ENCODE data around the gene PARD3B.
"Not testable (repeated sequence)": the region's sequence is repeated elsewhere in the genome, so short reads cannot be mapped to it uniquely, and the experiment has no call there.

Gene PARD3B

DNA sequence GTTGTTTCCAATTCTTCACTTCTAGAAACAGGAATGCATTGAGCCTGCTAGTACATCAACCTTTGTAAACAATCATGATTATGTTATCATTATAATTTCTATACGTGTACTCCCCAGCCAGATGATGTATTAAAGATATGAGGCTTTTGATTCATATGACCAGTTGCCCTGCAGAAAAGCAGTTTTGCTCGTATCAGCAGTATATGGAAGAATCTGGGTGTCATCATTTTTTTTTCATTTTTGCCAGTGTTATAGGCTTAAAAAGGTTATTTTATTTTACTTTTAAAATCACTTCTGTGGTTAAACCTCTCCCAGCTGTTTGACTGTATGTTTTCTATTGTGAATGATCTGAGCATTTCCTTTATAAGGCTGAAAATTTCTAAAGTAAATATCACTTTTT, 665.2 kb downstream of the PARD3B start:
- no peak for TF ChIP-seq CTCF (IDR thresholded peaks at IDR 0.05; ENCODE audit: insufficient read depth, low read depth, low read length, missing control alignments)
- no peak overlapping the region for H3K4me3 ChIP-seq (ENCODE audit: low read depth, low read length)
- DNase-seq (ENCODE audit: low read depth) = no peak

DNA sequence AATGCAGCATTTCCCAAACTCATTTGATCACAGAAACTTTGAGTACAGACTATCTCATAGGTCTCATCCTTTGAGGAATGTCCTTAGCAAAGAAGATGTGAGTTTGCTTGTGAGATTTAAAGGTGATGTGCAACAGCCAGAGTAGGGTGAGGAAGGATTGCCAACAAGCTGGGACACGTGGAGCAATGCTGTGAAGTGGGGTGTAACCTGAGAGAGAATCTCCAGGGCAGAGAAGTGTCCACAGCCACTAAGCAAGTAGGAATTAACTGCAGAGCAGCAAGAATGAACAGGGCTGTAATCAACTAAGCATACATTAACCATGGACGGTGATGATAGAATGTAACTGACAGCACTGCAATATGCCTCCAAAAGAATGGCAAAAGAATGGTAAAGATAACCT, 667.1 kb downstream of the PARD3B start:
- no peak overlapping the region for H3K4me3 ChIP-seq (ENCODE audit: low read depth, low read length)
- TF ChIP-seq CTCF (IDR thresholded peaks at IDR 0.05; ENCODE audit: insufficient read depth, low read depth, low read length, missing control alignments) = no peak
- no peak for DNase-seq (ENCODE audit: low read depth)

- DNase-seq (ENCODE audit: low read depth) = no peak
- TF ChIP-seq CTCF (IDR thresholded peaks at IDR 0.05; ENCODE audit: insufficient read depth, low read depth, low read length, missing control alignments) = no peak
- no peak overlapping the region for H3K4me3 ChIP-seq (ENCODE audit: low read depth, low read length)
Measured at GRCh38 chr2:205216092-205216491, 670.8 kb downstream of the PARD3B start.

DNA sequence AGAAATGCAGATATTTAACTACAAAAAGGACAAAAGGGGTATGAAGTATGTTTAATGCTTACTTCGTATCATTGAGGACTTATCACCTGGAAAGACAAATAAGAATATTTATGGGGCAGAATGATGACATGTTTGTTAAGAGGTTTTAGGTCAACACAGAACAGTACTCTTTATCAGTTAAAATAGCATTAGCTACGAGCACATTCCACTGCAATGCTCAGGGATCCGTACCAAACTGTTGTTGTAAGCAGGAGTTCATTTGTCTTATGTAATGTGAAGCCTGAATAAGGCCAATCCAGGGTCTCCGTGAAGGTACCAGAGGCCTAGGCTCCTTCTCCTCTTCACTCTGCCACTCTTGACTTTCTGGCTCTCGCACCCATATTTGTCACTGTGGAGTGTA, 671.3 kb downstream of the PARD3B start:
- H3K4me3 ChIP-seq (ENCODE audit: low read depth, low read length) = no peak overlapping the region
- no peak for TF ChIP-seq CTCF (IDR thresholded peaks at IDR 0.05; ENCODE audit: insufficient read depth, low read depth, low read length, missing control alignments)
- DNase-seq (ENCODE audit: low read depth) = no peak

GRCh38 chr2:205217004-205217403, 671.7 kb downstream of the PARD3B start:
- no peak for DNase-seq (ENCODE audit: low read depth)
- no peak for TF ChIP-seq CTCF (IDR thresholded peaks at IDR 0.05; ENCODE audit: insufficient read depth, low read depth, low read length, missing control alignments)

GRCh38 chr2:205218056-205218455, 672.8 kb downstream of the PARD3B start:
- TF ChIP-seq CTCF (IDR thresholded peaks at IDR 0.05; ENCODE audit: insufficient read depth, low read depth, low read length, missing control alignments) = no peak
- no peak for DNase-seq (ENCODE audit: low read depth)
- no peak overlapping the region for H3K4me3 ChIP-seq (ENCODE audit: low read depth, low read length)

More at GRCh38 chr2:205217004-205217403, 671.7 kb downstream of the PARD3B start:
- no peak overlapping the region for H3K4me3 ChIP-seq (ENCODE audit: low read depth, low read length)

DNA sequence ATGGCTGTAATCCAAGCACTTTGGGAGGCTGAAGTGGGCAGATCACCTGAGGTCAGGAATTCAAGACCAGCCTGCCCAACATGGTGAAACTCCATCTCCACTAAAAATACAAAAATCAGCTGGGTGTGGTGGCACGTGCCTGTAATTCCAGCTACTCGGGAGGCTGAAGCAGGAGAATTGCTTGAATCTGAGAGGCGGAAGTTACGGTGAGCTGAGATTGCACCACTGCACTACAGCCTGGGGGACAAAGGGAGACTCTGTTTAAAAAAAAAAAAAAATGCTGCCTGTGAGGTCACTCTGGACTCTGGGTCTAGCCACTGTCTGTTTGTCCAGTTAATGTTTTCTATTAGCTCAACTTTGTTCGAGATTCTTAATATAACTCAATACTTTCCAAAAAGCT, 673.5 kb downstream of the PARD3B start:
- DNase-seq (ENCODE audit: low read depth); H3K4me3 ChIP-seq (ENCODE audit: low read depth, low read length): not testable (repeated sequence)

Data from GM12865 (cell line).